C1 segment of cervical spinal cord (tissue), 14 donors: Measurements from ENCODE around the gene NPDC1.

Experiments used
- DNase-seq, 14 donors: peaks; one replicate each; lab custom pipeline; 2025; lab: John Stamatoyannopoulos, UW

The NPDC1 gene

GRCh38 chr9:137056739-137057415 is 10.9 kb upstream of the NPDC1 start:
- DNase-seq, result no peak

GRCh38 chr9:137055385-137056364 is 9.7 kb upstream of the NPDC1 start:
- peak in 13 of 14 donors; percentile 56 to 95 (median 89) for DNase-seq

DNA sequence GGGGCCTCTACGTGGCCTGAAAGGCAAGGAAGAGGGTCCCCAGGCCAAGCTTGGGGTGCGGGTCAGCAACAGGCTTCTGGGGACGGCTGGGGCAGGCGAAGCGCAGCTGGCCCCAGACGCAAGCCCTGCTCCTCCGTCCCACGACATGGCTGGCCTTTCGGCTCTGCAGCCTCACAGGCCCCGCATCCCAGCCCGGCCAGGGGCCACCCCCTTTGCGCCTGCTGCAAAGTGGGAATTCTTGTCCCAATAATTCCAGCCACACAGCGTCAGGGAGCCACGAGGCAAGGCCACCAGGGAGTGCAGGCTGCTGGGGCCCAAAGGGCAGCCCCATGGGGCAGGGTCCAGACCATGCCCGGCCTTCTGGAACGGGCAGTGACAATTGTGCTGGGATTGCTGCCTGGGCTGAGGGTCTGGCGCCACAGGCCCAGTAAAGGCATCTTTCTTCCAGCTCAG is 9.0 kb upstream of the NPDC1 start:
- DNase-seq, result peak in 5 of 14 donors; percentile 64 to 85 (median 81)

- no peak for DNase-seq
These were observed 8.3 kb upstream of the NPDC1 start, which contains the start of gene ENTPD2 for GRCh38 chr9:137053944-137054931. ENTPD2 (minus strand) TSS chr9:137054061; CDS start chr9:137053997, 64 bp downstream.

- DNase-seq, result no peak
These were observed 7.3 kb upstream of the NPDC1 start for GRCh38 chr9:137052998-137053943.

DNA sequence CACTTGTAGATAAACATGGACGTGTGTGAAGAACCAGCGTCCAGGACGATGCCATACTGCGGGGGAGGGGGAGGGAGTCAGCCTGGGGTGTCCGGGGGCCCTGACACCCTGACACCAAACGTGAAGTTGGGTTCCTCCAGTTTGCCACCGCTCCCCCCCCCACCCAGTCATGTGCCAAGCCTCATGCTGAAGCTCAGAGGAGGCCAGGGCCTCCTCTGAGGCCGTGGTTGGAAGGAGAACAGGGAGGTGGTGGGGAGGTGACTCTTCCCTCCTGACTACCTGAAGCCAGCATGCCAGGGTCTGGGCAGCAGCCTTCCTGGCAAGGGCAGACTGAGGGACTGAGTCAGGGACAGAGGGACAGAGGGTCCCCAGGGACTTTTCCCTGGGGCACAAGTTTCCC is 6.3 kb upstream of the NPDC1 start:
- DNase-seq, result no peak

DNA sequence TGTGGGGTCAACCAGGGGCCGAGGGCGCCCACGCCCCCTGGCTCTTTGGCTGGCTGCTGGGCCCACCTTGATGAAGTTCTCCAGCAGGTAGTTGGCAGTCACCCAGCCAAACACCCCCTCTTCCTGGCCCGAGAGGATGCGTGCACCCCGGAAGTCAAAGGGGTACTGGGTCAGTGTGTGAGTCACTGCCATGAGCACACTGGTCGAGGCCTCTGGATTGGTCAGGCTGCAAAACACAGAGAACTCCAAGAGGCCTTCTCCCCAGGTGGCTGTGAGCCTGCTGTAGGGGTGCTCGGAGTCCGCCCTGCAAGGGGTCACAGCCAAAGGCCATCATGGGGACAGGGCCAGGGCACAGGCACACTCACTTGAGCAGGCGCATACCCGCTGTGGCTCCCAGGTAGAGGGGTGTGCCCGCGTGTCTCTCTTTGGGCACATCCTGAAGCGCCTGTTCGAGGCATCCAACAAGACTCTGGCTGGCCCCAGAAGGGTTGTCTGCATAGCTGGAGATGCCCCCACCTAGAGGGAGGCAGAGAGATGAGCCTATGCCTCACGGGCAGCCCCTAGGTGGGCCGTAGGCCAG is 5.3 kb upstream of the NPDC1 start:
- no peak for DNase-seq

DNA sequence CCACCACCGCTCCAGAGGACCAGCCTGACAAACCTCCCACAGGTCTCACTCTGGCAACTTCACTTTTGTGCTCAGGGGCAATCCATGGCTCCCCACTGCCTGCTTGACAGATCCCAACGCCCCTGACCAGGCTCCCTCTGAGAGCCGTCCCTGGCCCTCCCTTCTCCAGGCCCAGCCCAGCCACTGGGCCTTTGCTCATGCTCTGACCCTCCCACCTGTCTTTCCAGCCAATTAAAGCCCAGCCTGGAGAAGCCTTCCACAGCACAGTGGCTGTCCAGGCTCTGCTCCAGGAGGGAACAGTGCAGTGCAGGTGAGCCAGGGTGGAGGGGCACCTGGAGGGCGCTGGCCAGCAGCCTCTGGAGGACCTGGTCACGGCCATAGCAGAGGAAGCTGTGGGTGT is 4.6 kb upstream of the NPDC1 start:
- DNase-seq, result no peak

DNA sequence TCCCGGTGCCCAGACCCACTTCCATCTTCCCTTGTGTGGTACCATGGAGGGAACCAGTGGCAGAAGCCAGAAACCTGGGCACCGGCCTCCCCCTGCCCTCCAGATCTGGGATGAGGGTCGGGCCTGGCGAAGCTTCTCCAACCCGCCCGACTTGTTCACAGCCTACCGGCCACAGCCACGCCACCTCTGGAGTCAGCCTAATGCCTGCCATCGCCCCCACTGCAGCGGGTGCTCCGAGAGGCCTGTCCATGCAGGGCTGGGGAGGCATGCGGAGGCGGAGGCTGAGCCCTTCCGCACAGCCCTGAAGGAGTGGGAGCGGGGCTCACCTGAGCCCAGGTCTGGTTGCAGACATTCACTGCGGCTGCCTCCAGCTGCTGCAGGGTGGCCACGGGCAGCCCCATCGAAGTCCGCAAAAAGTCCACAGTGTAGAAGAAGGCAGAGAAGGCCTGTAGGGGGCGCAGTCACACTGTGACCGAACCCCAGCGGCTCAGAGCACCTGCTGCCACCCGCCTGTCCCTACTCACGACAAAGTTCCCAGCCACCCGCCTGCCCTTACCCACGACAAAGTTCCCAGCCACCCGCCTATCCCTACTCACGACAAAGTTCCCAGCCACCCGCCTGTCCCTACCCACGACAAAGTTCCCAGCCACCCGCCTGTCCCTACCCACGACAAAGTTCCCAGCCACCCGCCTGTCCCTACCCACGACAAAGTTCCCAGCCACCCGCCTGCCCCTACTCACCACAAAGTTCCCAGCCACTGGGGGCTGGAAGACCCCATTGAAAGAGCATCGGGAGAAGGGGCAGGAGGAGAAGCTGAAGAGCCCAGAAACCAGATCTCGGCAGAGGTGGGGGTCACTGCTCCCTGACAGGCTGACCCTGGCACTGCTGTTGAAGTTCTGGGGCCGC is 3.8 kb upstream of the NPDC1 start:
- peak in 8 of 14 donors; percentile 12 to 58 (median 40) for DNase-seq

DNA sequence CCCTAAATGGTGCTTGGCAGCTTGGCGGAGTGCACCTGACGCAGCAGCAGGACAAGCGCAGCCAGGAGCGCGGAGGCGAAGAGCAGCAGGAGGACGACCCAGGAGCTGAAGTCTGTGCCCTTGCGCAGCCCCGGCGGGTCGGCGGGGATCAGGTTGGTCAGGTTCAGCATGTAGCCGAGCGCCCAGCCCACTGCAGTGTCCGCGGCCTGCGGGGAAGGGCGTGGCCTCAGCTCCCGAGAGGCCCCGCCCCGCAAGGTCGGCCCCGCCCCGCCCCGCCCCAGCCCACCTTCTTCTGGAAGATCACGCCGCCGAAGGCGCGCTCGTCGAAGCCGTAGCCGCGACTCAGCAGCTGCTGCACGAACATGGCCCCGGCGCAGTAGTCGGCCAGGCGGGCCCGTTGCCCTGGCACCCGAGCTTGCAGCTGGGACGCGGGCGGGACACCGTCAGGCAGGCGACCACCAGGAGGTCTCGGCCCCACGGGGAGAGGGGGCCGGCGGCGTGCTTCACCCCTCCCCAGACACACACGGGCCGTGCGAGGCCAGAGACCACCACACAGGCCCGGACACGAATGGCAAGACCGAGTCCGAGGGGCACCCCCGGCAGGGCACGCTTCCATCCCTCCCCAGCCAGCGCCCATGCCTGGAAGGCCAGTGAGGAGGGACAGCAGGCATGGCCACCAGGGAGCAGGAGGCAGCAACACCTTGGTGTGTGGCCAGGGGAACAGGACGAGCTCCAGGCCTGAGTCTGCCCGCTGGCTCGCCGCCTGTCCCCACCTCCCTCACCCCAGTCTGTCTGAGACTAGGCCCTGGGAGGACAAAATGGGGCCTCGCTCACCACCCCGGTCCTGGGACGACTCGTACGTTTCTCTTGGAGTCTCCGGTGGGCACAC is 2.9 kb upstream of the NPDC1 start:
- peak in 8 of 14 donors; percentile 27 to 77 (median 52) for DNase-seq

GRCh38 chr9:137045294-137046087 is 486 bp downstream of the NPDC1 start:
- DNase-seq, result peak in 2 of 14 donors; percentile 23 to 63

DNA sequence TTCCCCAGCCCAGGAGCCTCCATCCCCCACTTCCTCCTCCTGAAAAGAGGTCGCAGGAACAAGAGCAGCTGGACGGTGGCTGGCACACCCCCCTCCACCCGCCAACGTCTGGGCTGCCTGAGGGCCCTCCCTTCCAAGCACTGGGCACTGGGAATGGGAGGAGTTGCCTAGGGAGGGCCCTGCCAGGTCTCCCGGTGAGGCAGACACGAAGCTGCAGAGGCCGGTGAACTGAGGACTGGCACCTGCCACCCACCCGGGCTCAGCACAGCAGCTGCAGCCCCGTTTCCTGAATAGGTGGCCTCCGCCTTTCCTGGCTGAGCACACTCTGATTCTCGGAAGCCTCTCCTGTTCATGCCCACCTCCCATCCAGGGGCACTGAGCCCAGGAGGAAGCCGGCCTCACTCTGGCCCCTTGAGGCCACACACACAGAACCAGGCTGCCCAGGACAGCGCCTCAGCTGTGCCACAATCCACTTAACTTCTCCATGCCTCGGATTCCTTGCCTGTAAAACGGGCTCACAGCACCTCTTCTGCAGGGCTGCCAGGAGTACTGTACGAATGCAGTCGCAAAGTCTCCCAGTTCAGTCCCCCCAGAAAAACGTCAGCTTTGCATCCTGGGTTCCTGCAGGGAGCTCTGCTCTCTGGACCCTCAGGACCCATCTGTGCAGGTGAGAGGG is 1.3 kb downstream of the NPDC1 start:
- peak in 6 of 14 donors; percentile 32 to 76 (median 46) for DNase-seq

GRCh38 chr9:137044037-137044436 is 1.9 kb downstream of the NPDC1 start:
- no peak for DNase-seq

DNA sequence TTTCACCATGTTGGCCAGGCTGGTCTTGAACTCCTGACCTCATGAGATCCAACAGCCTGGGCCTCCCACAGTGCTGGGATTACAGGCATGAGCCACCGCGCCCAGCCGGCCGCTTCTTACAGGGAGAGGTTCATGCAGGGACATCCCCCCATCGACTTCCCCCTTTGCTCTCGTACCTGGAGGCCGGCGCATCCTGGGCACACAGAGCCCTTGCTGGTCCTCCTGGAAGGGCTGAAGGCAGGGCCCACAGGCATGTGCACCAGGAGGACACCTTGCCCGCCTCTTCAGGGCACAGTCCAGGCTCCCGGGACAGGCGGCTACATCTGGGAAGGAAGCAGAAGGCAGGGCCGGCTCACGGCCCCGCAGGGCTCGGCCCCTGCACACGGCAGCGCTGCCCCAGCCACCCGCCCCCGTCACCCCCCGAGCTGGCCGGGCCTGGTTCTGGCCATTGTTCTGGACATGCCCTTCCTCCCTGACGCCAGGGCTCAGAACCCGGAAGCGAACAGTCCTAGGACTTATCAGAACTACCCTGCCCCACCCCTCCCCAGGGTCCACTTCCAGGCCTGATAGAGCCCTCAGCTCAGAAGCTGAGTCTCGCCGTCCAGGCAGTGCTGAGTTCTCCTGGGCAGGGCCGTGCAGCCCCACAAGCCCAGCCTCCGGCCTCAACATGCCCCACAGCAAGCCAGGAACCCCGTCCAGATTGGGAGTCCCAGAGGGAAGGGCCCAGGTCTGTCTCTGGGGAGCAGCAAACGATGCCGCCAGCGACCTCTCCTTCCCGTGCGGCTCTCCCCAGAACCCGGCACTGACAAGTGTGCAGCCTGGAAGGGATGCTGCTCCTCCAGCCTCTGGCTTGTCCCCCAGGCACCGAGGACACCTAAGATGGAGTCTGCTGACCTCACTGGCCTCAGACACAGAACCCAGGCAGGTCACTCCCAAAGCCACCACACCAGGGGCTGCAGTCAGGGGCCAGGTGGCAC is 2.9 kb downstream of the NPDC1 start:
- DNase-seq, result no peak

- no peak for DNase-seq
These were observed 4.9 kb downstream of the NPDC1 start for GRCh38 chr9:137041124-137041523.
